ENCODE data around the gene SEPTIN11. TPM values are rescaled to one million over a fixed set of nuclear protein-coding genes. Genes with fewer than 3 reads are reported as not detected.

The SEPTIN11 gene
- total and polyA plus RNA-seq, 4 donors = 17.2 to 37.4 (median 25.1) TPM

DNA sequence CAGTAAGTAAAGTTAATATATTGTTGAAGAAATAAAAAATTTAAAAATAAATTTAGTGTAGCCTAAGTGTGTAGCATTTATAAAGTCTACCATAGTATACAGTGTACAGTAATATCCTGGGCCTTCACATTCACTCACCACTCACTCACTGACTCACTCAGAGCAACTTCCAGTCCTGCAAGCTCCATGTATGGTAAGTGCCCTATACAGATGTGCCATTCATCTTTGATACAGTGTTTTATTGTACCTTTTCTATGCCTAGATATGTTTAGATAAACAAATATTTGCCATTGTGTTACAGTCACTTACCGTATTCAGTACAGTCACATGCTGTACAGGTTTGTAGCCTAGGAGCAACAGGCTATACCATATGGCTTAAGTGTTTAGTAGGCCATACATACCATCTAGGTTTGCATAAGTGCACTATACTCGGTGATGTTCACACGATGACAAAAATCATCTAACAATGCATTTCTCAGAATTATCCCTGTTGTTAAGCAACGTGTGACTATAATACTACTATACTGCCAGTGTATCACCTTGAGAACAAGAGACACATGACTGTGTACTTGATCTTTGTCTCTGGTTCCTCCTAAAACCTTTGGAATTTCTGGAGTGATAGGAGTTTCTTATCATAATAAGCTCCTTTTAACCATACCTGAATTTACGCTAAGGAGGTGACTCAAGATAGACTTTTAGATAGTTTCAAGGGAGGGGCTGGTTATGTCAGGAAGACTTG is 25.8 kb upstream of the SEPTIN11 start:
- Histone ChIP-seq H3K27ac (ENCODE audit: low read depth in 1 of 2, low read length in 2 of 2) (no peak overlapping the region), H3K4me1 (ENCODE audit: control insufficient read depth in 4 of 4, insufficient read depth in 4 of 4, low read length in 3 of 4) (no peaks in the 10 kb centered on the region), H3K9ac (ENCODE audit: low read depth in 1 of 2, low read length in 2 of 2) (no peak overlapping the region), H3K9me3 (ENCODE audit: control insufficient read depth in 4 of 4, low read length in 3 of 4) (no peaks in the 10 kb centered on the region), H3K36me3 (ENCODE audit: control insufficient read depth in 4 of 4, insufficient read depth in 3 of 4, low read depth in 1 of 4, low read length in 3 of 4) (no peaks in the 10 kb centered on the region), H3K4me3 (ENCODE audit: low read depth in 1 of 3, low read length in 3 of 3) (no peak overlapping the region), H3K27me3 (ENCODE audit: control insufficient read depth in 4 of 4, insufficient read depth in 4 of 4, low read length in 3 of 4) (no peaks in the 10 kb centered on the region)
- no peak for DNase-seq (ENCODE audit: low spot score)
- WGBS = 91% methylated on average over 5 of the region's 5 CpGs
- TF ChIP-seq NR2F2 (IDR thresholded peaks at IDR 0.05) (no peak), ATF3 (IDR thresholded peaks at IDR 0.05) (no peak), HNF4G (IDR thresholded peaks at IDR 0.05) (no peak), JUND (IDR thresholded peaks at IDR 0.05) (no peak), RXRA (IDR thresholded peaks at IDR 0.05) (no peak), RAD21 (IDR thresholded peaks at IDR 0.05) (no peak), EGR1 (IDR thresholded peaks at IDR 0.05; ENCODE audit: low read depth in 2 of 2) (no peak), GABPA (IDR thresholded peaks at IDR 0.05 in 1 of 2, conservative IDR thresholded peaks at IDR 0.05 in 1 of 2) (no peak), MAX (IDR thresholded peaks at IDR 0.05) (no peak), FOXA1 (IDR thresholded peaks at IDR 0.05) (no peak), SP1 (IDR thresholded peaks at IDR 0.05) (no peak), YY1 (IDR thresholded peaks at IDR 0.05) (no peak), FOXA2 (IDR thresholded peaks at IDR 0.05) (no peak), TAF1 (conservative IDR thresholded peaks at IDR 0.05) (no peak), CTCF (IDR thresholded peaks at IDR 0.05; ENCODE audit: low read depth, low read length, missing input control) (no peak), HNF4A (conservative IDR thresholded peaks at IDR 0.05) (no peak)
- TF ChIP-seq, protein P1, sequence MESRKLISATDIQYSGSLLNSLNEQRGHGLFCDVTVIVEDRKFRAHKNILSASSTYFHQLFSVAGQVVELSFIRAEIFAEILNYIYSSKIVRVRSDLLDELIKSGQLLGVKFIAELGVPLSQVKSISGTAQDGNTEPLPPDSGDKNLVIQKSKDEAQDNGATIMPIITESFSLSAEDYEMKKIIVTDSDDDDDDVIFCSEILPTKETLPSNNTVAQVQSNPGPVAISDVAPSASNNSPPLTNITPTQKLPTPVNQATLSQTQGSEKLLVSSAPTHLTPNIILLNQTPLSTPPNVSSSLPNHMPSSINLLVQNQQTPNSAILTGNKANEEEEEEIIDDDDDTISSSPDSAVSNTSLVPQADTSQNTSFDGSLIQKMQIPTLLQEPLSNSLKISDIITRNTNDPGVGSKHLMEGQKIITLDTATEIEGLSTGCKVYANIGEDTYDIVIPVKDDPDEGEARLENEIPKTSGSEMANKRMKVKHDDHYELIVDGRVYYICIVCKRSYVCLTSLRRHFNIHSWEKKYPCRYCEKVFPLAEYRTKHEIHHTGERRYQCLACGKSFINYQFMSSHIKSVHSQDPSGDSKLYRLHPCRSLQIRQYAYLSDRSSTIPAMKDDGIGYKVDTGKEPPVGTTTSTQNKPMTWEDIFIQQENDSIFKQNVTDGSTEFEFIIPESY (IDR thresholded peaks at IDR 0.05) = no peak
- TF ChIP-seq, protein P2, sequence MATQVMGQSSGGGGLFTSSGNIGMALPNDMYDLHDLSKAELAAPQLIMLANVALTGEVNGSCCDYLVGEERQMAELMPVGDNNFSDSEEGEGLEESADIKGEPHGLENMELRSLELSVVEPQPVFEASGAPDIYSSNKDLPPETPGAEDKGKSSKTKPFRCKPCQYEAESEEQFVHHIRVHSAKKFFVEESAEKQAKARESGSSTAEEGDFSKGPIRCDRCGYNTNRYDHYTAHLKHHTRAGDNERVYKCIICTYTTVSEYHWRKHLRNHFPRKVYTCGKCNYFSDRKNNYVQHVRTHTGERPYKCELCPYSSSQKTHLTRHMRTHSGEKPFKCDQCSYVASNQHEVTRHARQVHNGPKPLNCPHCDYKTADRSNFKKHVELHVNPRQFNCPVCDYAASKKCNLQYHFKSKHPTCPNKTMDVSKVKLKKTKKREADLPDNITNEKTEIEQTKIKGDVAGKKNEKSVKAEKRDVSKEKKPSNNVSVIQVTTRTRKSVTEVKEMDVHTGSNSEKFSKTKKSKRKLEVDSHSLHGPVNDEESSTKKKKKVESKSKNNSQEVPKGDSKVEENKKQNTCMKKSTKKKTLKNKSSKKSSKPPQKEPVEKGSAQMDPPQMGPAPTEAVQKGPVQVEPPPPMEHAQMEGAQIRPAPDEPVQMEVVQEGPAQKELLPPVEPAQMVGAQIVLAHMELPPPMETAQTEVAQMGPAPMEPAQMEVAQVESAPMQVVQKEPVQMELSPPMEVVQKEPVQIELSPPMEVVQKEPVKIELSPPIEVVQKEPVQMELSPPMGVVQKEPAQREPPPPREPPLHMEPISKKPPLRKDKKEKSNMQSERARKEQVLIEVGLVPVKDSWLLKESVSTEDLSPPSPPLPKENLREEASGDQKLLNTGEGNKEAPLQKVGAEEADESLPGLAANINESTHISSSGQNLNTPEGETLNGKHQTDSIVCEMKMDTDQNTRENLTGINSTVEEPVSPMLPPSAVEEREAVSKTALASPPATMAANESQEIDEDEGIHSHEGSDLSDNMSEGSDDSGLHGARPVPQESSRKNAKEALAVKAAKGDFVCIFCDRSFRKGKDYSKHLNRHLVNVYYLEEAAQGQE (IDR thresholded peaks at IDR 0.05) = no peak

Measured in liver (tissue), 9 donors.